ENCODE measurements around the gene DDX46.

The DDX46 gene

GRCh38 chr5:134724872-134725271 is 33.7 kb upstream of the DDX46 start:
- Histone ChIP-seq H3K4me1 (ENCODE audit: insufficient read depth, low read length, poor library complexity, severe bottlenecking) (no peaks in the 10 kb centered on the region), H4K20me1 (ENCODE audit: insufficient read depth, low read length, poor library complexity, severe bottlenecking) (no peaks in the 10 kb centered on the region), H3F3A (ENCODE audit: low read depth) (no peaks in the 10 kb centered on the region)

DNA sequence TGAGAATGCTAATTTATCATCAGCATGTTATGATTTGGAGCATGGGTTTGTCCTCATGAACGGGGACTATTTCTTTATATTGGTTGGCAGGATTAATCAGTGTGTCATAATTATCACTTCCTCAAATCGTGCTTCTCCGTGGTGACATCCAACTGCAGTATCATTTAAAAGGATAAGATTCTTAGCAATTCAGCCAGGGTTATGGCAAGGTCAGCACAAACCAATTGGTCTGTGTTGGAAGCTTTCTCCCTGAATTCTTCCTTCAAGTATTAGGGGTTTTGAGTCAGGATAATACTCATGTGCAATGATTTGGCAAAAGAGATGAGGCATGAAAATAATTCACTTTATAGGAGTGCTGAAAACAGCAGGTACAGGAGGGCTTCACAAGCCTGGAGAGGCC is 25.8 kb upstream of the DDX46 start:
- no peak for TF ChIP-seq EZH2phosphoT487 (IDR thresholded peaks at IDR 0.05; ENCODE audit: borderline replicate concordance)

More at GRCh38 chr5:134724872-134725271, 33.7 kb upstream of the DDX46 start:
- no peak for TF ChIP-seq EZH2phosphoT487 (IDR thresholded peaks at IDR 0.05; ENCODE audit: borderline replicate concordance)
- TF ChIP-seq, protein P1, sequence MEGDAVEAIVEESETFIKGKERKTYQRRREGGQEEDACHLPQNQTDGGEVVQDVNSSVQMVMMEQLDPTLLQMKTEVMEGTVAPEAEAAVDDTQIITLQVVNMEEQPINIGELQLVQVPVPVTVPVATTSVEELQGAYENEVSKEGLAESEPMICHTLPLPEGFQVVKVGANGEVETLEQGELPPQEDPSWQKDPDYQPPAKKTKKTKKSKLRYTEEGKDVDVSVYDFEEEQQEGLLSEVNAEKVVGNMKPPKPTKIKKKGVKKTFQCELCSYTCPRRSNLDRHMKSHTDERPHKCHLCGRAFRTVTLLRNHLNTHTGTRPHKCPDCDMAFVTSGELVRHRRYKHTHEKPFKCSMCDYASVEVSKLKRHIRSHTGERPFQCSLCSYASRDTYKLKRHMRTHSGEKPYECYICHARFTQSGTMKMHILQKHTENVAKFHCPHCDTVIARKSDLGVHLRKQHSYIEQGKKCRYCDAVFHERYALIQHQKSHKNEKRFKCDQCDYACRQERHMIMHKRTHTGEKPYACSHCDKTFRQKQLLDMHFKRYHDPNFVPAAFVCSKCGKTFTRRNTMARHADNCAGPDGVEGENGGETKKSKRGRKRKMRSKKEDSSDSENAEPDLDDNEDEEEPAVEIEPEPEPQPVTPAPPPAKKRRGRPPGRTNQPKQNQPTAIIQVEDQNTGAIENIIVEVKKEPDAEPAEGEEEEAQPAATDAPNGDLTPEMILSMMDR (conservative IDR thresholded peaks at IDR 0.05; ENCODE audit: low read length), result no peak
- Histone ChIP-seq H3K9ac (ENCODE audit: low read depth, low read length, poor library complexity, severe bottlenecking) (no peak overlapping the region), H3K36me3 (ENCODE audit: insufficient read depth, low read length) (peaks cover 4% of the 10 kb centered on the region; the same call in 1 of the 2 replicates), H3K9me3 (ENCODE audit: insufficient read depth, low read depth, low read length) (no peaks in the 10 kb centered on the region), H3K4me2 (ENCODE audit: low read depth, low read length, poor library complexity, severe bottlenecking) (no peak overlapping the region), H3K27me3 (ENCODE audit: insufficient read depth, low read length, poor library complexity, severe bottlenecking) (no peaks in the 10 kb centered on the region), H3K4me3 (ENCODE audit: low read length, poor library complexity, severe bottlenecking) (no peak overlapping the region), H2AFZ (ENCODE audit: low read length) (no peak overlapping the region), H3K9me2 (replicated peaks; ENCODE audit: low read depth, low read length) (no peaks in the 10 kb centered on the region), H3K79me2 (ENCODE audit: insufficient read depth, low read length) (no peaks in the 10 kb centered on the region)

GRCh38 chr5:134735243-134735642 is 23.3 kb upstream of the DDX46 start:
- Histone ChIP-seq H3K27me3 (ENCODE audit: insufficient read depth, low read length, poor library complexity, severe bottlenecking) (no peaks in the 10 kb centered on the region), H3K4me3 (ENCODE audit: low read length, poor library complexity, severe bottlenecking) (no peak overlapping the region), H3K9ac (ENCODE audit: low read depth, low read length, poor library complexity, severe bottlenecking) (no peak overlapping the region), H3K79me2 (ENCODE audit: insufficient read depth, low read length) (peaks cover 12% of the 10 kb centered on the region), H3K4me1 (ENCODE audit: insufficient read depth, low read length, poor library complexity, severe bottlenecking) (peaks cover 4% of the 10 kb centered on the region), H3K9me3 (ENCODE audit: insufficient read depth, low read depth, low read length) (no peaks in the 10 kb centered on the region), H2AFZ (ENCODE audit: low read length) (no peak overlapping the region), H3K36me3 (ENCODE audit: insufficient read depth, low read length) (no peaks in the 10 kb centered on the region), H3K4me2 (ENCODE audit: low read depth, low read length, poor library complexity, severe bottlenecking) (no peak overlapping the region), H3K9me2 (replicated peaks; ENCODE audit: low read depth, low read length) (no peaks in the 10 kb centered on the region), H4K20me1 (ENCODE audit: insufficient read depth, low read length, poor library complexity, severe bottlenecking) (peaks cover 12% of the 10 kb centered on the region), H3F3A (ENCODE audit: low read depth) (no peaks in the 10 kb centered on the region)
- TF ChIP-seq, protein P1 (conservative IDR thresholded peaks at IDR 0.05; ENCODE audit: low read length), result no peak
- no peak for TF ChIP-seq EZH2phosphoT487 (IDR thresholded peaks at IDR 0.05; ENCODE audit: borderline replicate concordance)

More for the DNA sequence above, 25.8 kb upstream of the DDX46 start:
- Histone ChIP-seq H3K4me3 (ENCODE audit: low read length, poor library complexity, severe bottlenecking) (no peak overlapping the region), H3K9ac (ENCODE audit: low read depth, low read length, poor library complexity, severe bottlenecking) (no peak overlapping the region), H3K36me3 (ENCODE audit: insufficient read depth, low read length) (no peaks in the 10 kb centered on the region), H4K20me1 (ENCODE audit: insufficient read depth, low read length, poor library complexity, severe bottlenecking) (no peaks in the 10 kb centered on the region), H3K4me2 (ENCODE audit: low read depth, low read length, poor library complexity, severe bottlenecking) (no peak overlapping the region), H3K9me3 (ENCODE audit: insufficient read depth, low read depth, low read length) (no peaks in the 10 kb centered on the region), H3K79me2 (ENCODE audit: insufficient read depth, low read length) (no peaks in the 10 kb centered on the region), H3F3A (ENCODE audit: low read depth) (no peaks in the 10 kb centered on the region), H3K27me3 (ENCODE audit: insufficient read depth, low read length, poor library complexity, severe bottlenecking) (no peaks in the 10 kb centered on the region), H2AFZ (ENCODE audit: low read length) (no peak overlapping the region), H3K4me1 (ENCODE audit: insufficient read depth, low read length, poor library complexity, severe bottlenecking) (no peaks in the 10 kb centered on the region), H3K9me2 (replicated peaks; ENCODE audit: low read depth, low read length) (no peaks in the 10 kb centered on the region)

- Histone ChIP-seq H3K4me2 (ENCODE audit: low read depth, low read length, poor library complexity, severe bottlenecking) (no peak overlapping the region), H3K9me2 (replicated peaks; ENCODE audit: low read depth, low read length) (no peaks in the 10 kb centered on the region), H3K27me3 (ENCODE audit: insufficient read depth, low read length, poor library complexity, severe bottlenecking) (no peaks in the 10 kb centered on the region), H4K20me1 (ENCODE audit: insufficient read depth, low read length, poor library complexity, severe bottlenecking) (peaks cover 17% of the 10 kb centered on the region), H3K79me2 (ENCODE audit: insufficient read depth, low read length) (peaks cover 22% of the 10 kb centered on the region), H3F3A (ENCODE audit: low read depth) (no peaks in the 10 kb centered on the region), H3K9ac (ENCODE audit: low read depth, low read length, poor library complexity, severe bottlenecking) (no peak overlapping the region), H3K36me3 (ENCODE audit: insufficient read depth, low read length) (no peaks in the 10 kb centered on the region), H3K4me1 (ENCODE audit: insufficient read depth, low read length, poor library complexity, severe bottlenecking) (peaks cover 8% of the 10 kb centered on the region), H3K9me3 (ENCODE audit: insufficient read depth, low read depth, low read length) (no peaks in the 10 kb centered on the region), H2AFZ (ENCODE audit: low read length) (no peak overlapping the region), H3K4me3 (ENCODE audit: low read length, poor library complexity, severe bottlenecking) (no peak overlapping the region)
- TF ChIP-seq EZH2phosphoT487 (IDR thresholded peaks at IDR 0.05; ENCODE audit: borderline replicate concordance), result no peak
- TF ChIP-seq, protein P1 (conservative IDR thresholded peaks at IDR 0.05; ENCODE audit: low read length), result no peak
These were observed 22.3 kb upstream of the DDX46 start for GRCh38 chr5:134736173-134736812.

Measured in Loucy (cell line).